ENCODE measurements around the gene CHST13.

The CHST13 gene, protein sequence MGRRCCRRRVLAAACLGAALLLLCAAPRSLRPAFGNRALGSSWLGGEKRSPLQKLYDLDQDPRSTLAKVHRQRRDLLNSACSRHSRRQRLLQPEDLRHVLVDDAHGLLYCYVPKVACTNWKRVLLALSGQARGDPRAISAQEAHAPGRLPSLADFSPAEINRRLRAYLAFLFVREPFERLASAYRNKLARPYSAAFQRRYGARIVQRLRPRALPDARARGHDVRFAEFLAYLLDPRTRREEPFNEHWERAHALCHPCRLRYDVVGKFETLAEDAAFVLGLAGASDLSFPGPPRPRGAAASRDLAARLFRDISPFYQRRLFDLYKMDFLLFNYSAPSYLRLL

DNA sequence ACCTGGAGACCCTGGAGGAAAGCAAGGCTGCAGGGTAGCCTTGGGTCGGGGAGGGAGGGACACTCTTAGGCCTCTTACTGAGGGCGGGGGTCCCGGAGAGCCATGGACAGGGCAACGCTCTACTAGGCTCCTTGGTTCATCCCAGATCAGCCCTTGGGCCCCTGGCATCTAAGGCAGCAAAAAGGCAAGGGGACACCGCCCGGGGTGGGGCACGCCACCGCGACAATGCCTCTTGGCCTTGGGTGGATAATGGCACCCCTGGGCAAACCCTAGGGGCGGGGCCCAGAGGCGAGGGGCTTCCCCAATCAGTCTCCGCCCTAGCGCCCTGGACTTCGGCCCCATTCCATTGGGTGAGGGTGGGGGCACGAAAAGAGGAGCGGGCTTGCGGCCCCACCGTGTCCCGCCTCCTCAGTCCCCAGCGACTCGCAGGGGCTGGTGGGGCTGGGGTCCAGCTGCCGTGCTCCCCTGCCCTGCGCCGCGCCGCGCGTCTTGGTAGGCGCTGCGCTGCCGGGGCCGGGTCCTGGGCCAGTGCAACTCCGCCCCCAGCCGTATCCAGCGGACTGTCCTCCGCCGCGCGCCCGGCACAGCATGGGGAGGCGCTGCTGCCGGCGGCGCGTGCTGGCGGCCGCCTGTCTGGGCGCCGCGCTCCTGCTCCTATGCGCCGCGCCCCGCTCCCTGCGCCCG is at the start of gene CHST13:
Gene CHST13 (plus strand): TSS at position 411 of the 684 bp plus-strand sequence. CDS start 178 bp downstream, at position 589.
- CTCF ChIA-PET, result interaction anchor here (1.0 to 1.6 kb wide), 5 partner anchors 11 to 1025 kb away, joined by 3 to 6 read pairs (median 4); no protein-coding TSS in a partner anchor
- H3K4me3 Mint-ChIP-seq, result no peak within 1 kb of the TSS
- no peaks in the 10 kb centered on the region for H3K36me3 Mint-ChIP-seq
- H3K9me3 Mint-ChIP-seq, result no peaks in the 10 kb centered on the region
- H3K27ac Mint-ChIP-seq, result no peak within 1 kb of the TSS
- no peaks in the 10 kb centered on the region for H3K4me1 Mint-ChIP-seq
- peaks cover 63% of the 10 kb centered on the region for H3K27me3 Mint-ChIP-seq
- DNase-seq, result no peak

DNA sequence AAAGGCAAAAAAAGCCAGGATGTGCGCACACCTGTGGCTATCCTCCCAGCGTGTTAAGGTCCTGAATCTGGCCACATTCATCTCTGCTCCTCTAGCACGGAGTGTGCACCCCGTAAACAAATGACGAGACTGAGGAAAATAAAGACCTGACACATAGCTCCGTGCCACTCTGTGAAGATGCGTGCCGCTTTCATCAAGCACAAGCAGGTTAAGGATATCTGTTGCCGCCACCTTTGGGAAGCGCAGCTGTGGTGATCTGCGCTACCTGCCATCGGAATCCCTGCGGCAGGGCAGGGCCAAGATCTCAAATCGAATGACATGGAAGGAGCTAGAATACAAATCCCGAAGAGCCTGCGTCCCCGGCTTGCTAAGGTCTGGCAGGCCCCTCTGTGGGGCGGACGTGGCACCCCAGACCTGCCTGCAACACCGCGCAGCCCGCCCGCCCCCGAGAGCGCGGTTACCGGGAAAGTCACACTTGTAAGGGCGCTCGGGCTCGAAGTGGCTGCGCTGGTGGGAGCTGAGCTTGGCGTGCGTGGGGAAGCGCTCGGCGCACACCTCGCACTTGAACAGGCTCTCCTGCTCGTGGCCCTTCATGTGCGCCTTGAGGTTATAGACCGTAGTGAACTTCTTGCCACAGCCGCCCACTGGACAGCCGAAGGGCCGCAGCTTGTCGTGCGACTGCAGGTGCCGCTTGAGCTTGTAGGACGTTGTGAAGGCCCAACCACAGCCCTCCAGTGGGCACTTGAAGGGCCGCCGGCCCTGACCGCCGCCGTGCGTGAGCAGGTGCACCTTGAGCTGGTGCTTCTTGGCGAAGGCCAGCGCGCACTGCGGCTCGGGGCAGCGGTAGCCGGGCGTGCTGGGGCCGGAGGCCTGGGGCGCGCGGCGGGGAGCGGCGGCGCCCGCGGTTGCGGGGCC is 49.2 kb upstream of the CHST13 start:
- peaks cover 35% of the 10 kb centered on the region for H3K36me3 Mint-ChIP-seq
- CTCF ChIA-PET, result interaction anchor here (1.1 kb wide), 1 partner anchor 341 kb away, joined by 4 read pairs; no protein-coding TSS in a partner anchor
- H3K27ac Mint-ChIP-seq, result peak overlapping the region; percentile 95
- peaks cover 10% of the 10 kb centered on the region for H3K27me3 Mint-ChIP-seq
- peak; percentile 56 for DNase-seq
- no peaks in the 10 kb centered on the region for H3K9me3 Mint-ChIP-seq
- peak overlapping the region; percentile 94 for H3K4me3 Mint-ChIP-seq
- H3K4me1 Mint-ChIP-seq, result peaks cover 41% of the 10 kb centered on the region

DNA sequence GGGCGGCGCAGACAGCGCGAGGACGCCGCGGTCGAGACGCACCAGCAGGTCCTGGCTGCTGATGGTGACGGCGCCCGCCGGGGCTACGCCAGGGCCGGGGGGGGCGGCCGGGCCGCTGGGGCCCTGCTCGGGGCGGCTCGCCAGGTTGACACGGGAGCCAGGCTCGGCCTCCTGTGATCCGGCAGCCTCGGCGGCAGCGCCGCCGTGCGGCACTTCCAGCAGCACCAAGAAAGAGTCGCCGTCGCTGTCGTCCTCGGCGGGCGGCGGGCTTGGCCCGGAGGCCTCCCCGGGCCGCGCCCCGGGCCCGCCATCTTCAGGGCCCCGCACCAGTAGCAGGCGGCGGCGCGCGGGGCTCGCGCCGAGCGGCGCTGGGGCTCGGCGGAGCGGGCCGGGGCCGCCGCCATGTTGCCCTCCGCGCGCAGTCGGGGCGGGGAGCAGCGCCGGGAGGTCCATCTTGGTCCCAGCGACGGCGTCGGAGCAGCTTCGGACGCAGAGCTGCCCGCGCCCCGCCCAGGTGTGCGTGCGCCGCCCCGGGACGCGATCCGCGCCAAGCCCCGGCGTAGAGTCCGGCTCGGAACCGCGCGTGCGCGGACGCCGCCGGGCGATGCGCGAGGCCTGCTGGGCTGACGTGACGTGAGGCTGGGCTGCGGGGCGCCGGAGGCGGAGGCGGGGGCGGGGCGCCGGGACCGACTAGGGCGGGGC is 48.4 kb upstream of the CHST13 start, which contains the start of gene ZXDC:
Gene ZXDC (minus strand): TSS at position 479 of the 702 bp plus-strand sequence. CDS start 26 bp downstream, at position 453.
- Mint-ChIP-seq H3K36me3 (peaks cover 28% of the 10 kb centered on the region), H3K27ac (peak within 1 kb of the TSS; percentile 95), H3K9me3 (no peaks in the 10 kb centered on the region), H3K27me3 (peaks cover 10% of the 10 kb centered on the region), H3K4me3 (peak within 1 kb of the TSS; percentile 94), H3K4me1 (peaks cover 40% of the 10 kb centered on the region)
- peak; percentile 93 for DNase-seq
- CTCF ChIA-PET, result interaction anchor here (0.7 to 1.3 kb wide), 3 partner anchors 12 to 86 kb away, joined by 3 to 4 read pairs (median 4); no protein-coding TSS in a partner anchor

DNA sequence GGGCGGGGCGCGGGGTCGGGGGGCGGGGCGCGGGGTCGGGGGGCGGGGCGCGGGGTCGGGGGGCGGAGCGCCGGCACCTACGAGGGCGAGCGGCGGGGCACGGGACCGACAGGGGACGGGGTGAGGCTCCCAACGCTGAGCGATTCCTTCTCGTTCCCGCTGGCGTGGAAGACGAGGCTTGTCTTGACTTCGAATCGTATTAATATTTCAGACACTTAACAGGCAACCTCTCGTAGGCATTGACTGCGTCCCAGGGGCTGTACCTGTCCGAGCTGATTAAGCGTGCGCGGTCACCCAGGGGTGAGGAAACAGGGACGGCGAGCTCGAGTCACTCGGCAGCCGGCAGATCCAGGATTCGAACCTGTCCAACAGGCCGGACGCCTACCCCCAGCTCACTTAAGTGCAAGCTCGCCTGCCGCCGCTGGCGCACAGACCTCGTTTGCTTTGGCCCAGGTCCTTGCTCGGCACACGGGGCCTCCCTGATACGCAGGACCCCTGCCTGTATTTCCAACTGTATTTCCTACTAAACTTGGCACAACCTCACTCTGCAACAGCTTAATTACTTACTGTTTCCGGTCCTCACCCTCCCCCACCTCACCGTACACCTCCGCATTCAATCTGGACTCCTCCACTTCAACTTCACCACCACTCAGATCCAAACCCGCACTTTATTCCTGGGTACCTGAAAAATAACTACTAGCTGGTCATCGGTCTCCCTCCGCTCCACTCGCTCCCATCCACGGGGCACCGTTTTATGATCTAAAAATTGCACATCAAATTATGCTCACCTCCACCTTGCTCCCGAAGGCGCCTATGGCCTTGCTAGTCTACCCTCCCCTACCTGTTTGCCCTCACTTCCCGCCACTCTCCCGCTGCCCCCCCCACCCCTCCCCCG is 47.5 kb upstream of the CHST13 start:
- Mint-ChIP-seq H3K4me1 (peaks cover 36% of the 10 kb centered on the region), H3K27me3 (peaks cover 15% of the 10 kb centered on the region), H3K27ac (peak overlapping the region; percentile 61), H3K36me3 (peaks cover 21% of the 10 kb centered on the region), H3K9me3 (no peaks in the 10 kb centered on the region), H3K4me3 (peak overlapping the region; percentile 66)
- CTCF ChIA-PET, result interaction anchor here (0.7 to 1.3 kb wide), 4 partner anchors 11 to 87 kb away, joined by 3 to 4 read pairs (median 4); no protein-coding TSS in a partner anchor
- no peak for DNase-seq

DNA sequence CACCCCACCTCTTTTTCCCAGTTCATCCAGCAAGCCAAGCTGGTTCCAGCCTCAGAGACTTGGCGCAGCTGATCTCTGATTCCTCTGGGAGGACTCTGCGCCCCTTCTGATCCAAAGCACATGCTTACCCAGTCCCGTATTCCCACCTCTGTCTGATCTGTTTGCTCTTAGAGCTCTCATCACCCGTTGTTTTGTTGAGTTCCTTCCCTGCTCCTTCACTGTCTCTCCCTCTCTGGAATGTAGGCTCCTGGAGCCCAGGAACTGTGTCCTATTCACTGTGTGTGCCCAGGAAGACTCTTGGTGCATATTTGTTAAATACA is 46.9 kb upstream of the CHST13 start:
- DNase-seq, result no peak

DNA sequence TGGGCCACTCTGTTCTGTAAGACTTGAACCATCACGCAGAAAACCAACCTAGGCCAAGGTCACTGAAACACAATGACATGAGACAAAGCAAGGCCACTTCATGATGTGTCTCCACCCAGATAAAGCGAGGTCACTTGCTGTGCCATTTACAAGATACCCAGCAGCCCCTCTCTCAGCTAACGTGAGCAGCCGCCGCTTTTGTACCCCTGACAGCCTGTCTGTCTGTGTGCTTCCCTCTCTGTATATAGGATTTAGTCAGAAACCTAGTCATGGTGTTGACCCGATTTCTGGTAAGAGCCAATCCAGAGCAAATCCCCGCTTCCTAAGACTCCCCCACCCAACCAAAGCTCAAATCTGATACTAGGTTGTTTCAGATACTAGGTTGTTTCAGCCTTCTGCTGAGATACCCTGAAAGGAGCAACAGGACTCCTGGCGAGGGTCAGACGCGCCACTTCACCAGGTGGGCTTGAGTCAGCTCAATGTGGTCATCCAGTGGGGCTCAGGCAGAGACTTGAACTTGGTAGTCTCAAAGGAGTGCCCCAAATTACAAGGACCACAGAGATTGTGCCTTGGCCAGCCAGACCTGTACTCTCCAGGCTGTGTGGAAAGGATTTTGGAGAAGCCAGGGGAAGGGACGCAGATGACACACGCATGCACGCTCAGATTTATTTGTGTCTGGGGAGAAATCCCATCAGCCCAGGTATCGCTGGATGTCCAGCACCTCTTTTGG is 45.2 kb upstream of the CHST13 start:
- Mint-ChIP-seq H3K27ac (no peak overlapping the region), H3K36me3 (peaks cover 6% of the 10 kb centered on the region), H3K27me3 (peaks cover 19% of the 10 kb centered on the region), H3K4me1 (peaks cover 18% of the 10 kb centered on the region), H3K9me3 (no peaks in the 10 kb centered on the region), H3K4me3 (no peak overlapping the region)
- CTCF ChIA-PET, result no interaction called here
- DNase-seq, result no peak

More for the DNA sequence above, 46.9 kb upstream of the CHST13 start:
- Mint-ChIP-seq H3K36me3 (peaks cover 21% of the 10 kb centered on the region), H3K27ac (peak overlapping the region; percentile 43), H3K9me3 (no peaks in the 10 kb centered on the region), H3K27me3 (peaks cover 19% of the 10 kb centered on the region), H3K4me3 (peak overlapping the region; percentile 66), H3K4me1 (peaks cover 35% of the 10 kb centered on the region)
- CTCF ChIA-PET, result interaction anchor here (1.1 to 1.3 kb wide), 2 partner anchors 10 to 45 kb away, joined by 3 to 4 read pairs; no protein-coding TSS in a partner anchor

DNA sequence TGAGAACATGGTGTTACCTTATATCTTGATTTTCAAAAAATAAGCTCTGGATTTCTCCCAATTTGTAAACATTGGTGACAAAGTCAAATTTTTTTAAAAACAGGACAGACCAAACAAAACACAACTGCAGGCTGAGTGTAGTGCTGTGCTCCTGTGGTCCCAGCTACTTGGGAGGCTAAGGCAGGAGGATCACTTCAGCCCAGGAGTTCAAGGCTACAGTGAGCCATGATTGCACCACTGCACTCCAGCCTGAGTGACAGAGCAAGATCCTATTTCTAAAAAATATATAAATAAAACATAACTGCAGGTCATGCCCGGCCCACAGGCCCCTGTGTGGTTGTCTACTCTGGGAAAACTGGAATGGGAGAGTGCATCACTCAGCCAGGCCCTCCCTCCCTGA is 44.3 kb upstream of the CHST13 start:
- DNase-seq, result no peak
- H3K27me3 Mint-ChIP-seq, result peaks cover 19% of the 10 kb centered on the region
- H3K4me3 Mint-ChIP-seq, result no peak overlapping the region
- no peak overlapping the region for H3K27ac Mint-ChIP-seq
- H3K9me3 Mint-ChIP-seq, result no peaks in the 10 kb centered on the region
- H3K4me1 Mint-ChIP-seq, result peaks cover 9% of the 10 kb centered on the region
- H3K36me3 Mint-ChIP-seq, result peaks cover 1% of the 10 kb centered on the region
- CTCF ChIA-PET, result no interaction called here

DNA sequence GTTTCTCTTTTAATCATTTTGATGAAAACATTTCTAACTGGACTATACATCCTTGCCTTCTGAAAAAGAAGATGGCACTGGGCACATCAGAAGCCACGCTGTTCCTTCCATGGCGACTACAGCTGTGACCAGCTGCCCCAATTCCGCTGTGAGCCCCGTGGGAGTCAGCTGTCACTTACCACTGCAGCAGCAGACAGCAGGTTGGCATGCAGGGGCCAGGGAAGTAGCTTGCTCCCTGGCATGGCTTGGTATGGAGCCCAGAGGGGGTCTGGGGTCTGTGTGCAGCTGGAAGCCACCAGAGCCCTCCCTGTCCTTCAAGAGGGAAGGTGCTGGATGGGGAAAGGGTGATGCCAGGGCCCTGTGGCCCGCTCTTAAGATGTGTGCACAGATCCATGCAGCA is 43.7 kb upstream of the CHST13 start:
- CTCF ChIA-PET, result no interaction called here
- no peaks in the 10 kb centered on the region for H3K9me3 Mint-ChIP-seq
- no peak for DNase-seq
- peaks cover 19% of the 10 kb centered on the region for H3K27me3 Mint-ChIP-seq
- H3K4me3 Mint-ChIP-seq, result no peak overlapping the region
- peaks cover 8% of the 10 kb centered on the region for H3K4me1 Mint-ChIP-seq
- H3K27ac Mint-ChIP-seq, result no peak overlapping the region
- no peaks in the 10 kb centered on the region for H3K36me3 Mint-ChIP-seq

DNA sequence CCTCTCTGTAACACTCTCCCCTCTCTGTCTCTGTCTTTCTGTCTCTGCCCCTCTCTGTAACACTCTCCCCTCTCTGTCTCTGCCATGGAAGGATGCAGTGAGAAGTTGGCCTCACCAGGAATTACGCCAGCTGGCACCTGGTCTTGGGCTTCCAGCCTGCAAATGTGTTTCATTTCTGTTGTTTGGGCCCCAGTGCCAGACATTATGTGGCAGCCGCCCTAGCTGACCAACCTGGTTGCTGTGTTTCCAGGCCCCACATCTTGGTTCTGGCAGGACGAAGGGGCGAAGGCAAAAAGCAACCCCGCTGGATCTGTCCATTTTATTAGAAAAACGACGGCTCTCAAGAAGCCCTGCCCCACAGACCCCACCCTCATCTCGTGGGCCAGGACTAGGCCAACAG is 43.1 kb upstream of the CHST13 start:
- CTCF ChIA-PET, result no interaction called here
- Mint-ChIP-seq H3K4me3 (no peak overlapping the region), H3K9me3 (no peaks in the 10 kb centered on the region), H3K27me3 (peaks cover 19% of the 10 kb centered on the region), H3K27ac (peak overlapping the region; percentile 15), H3K4me1 (peaks cover 11% of the 10 kb centered on the region), H3K36me3 (no peaks in the 10 kb centered on the region)
- DNase-seq, result no peak

DNA sequence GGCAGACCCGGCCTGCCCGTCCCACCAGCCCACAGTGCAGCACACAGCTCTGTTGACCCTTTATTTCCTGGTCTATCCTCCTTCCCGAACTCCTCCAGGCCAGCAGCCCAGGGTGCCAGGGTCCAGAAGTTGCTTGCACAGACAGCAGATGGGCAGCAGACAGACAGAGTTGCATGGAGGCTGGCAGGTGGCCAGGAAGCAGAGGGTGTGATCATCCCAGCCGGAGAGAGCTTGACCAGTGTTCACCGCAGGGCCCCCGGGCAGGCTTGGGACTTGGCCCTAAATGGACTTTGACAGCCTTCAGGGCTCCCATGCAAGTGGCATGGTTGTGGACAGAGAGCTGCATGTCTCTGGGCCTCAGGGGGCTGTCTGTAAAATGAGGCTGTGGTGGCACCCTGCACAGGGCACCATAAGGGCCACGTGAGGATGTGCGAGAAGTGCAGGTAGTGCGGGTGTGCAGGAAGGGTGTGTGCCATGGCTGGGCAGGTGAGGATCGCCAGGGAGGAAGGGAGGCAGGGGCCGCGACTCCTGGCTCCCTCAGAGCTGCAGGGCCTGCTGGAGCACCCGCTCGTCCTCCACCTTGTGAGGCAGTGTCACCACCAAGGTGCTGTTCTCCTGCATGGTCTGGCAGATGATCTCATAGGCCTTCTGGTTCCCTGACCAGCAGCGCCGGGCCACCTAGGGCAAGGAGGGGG is 42.0 kb upstream of the CHST13 start:
- no peaks in the 10 kb centered on the region for H3K36me3 Mint-ChIP-seq
- DNase-seq, result no peak
- H3K27ac Mint-ChIP-seq, result no peak overlapping the region
- H3K4me3 Mint-ChIP-seq, result no peak overlapping the region
- H3K27me3 Mint-ChIP-seq, result peaks cover 19% of the 10 kb centered on the region
- peaks cover 13% of the 10 kb centered on the region for H3K4me1 Mint-ChIP-seq
- CTCF ChIA-PET, result no interaction called here
- H3K9me3 Mint-ChIP-seq, result no peaks in the 10 kb centered on the region

DNA sequence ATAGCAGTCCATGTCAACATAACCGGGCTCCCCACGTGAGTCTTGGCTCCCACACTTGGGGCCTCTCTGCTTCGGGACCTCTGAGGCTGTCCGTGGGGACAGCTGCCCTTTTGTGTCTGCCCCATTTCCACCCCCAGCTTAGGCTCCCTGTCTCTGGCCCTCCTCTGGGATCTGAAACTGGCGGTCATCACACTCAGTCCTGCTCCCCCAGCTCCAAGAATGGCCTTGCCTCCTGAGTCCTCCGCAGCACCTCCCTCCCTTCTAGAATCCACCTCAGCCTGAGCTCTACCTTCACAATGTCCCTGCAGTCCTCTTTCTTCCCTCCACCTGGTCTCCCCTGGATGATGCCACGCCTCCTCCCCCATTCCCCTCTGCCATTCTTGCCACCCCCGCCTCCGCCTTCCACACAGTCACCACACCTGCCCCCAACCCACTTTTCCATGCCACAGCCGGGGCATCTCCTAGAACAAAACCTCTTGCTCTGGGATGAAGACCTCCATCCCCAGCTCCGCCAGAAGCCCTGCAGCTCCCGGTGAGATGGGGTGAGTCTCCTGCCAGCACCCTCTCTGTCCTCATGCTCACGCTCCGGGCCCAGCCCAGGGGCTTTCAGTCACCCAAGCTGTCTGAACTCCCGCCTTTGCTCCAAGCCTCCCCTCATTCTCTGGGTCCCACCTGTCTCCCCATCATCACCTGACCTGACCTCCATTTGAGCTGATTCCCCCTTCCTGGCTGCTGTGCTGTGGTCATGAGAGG is 41.3 kb upstream of the CHST13 start:
- CTCF ChIA-PET, result no interaction called here

More for the DNA sequence above, 41.3 kb upstream of the CHST13 start:
- no peak for DNase-seq
- Mint-ChIP-seq H3K4me1 (peaks cover 15% of the 10 kb centered on the region), H3K36me3 (no peaks in the 10 kb centered on the region), H3K27ac (peak overlapping the region; percentile 71), H3K27me3 (peaks cover 19% of the 10 kb centered on the region), H3K9me3 (no peaks in the 10 kb centered on the region), H3K4me3 (no peak overlapping the region)
